ENCODE results near the gene MYCN.
"Not testable (repeated sequence)": the region's sequence is repeated elsewhere in the genome, so short reads cannot be mapped to it uniquely, and the experiment has no call there.

Gene MYCN

GRCh38 chr2:15963109-15963976 is 23.0 kb downstream of the MYCN start:
- DNase-seq = not testable (repeated sequence)

- no peak for DNase-seq
Measured at GRCh38 chr2:15963977-15964670, 23.8 kb downstream of the MYCN start.

GRCh38 chr2:15964936-15965563 is 24.7 kb downstream of the MYCN start:
- no peak for DNase-seq

GRCh38 chr2:15965564-15966019 is 25.2 kb downstream of the MYCN start:
- DNase-seq = no peak

GRCh38 chr2:15967415-15968279 is 27.3 kb downstream of the MYCN start:
- DNase-seq = no peak

- no peak for DNase-seq
Measured at GRCh38 chr2:15968280-15969178, 28.2 kb downstream of the MYCN start.

GRCh38 chr2:15969214-15969613 is 28.9 kb downstream of the MYCN start:
- no peak for DNase-seq

GRCh38 chr2:15970701-15971100 is 30.4 kb downstream of the MYCN start:
- no peak for DNase-seq

- no peak for DNase-seq
Measured at GRCh38 chr2:15971351-15971750, 31.0 kb downstream of the MYCN start.

- no peak for DNase-seq
Measured at GRCh38 chr2:15971831-15972522, 31.6 kb downstream of the MYCN start.

- no peak for DNase-seq
Measured at GRCh38 chr2:15973481-15974401, 33.4 kb downstream of the MYCN start.

- no peak for DNase-seq
Measured at GRCh38 chr2:15974565-15975260, 34.4 kb downstream of the MYCN start.

GRCh38 chr2:15975261-15975600 is 34.9 kb downstream of the MYCN start:
- no peak for DNase-seq

- DNase-seq = no peak
Measured at GRCh38 chr2:15975676-15976075, 35.3 kb downstream of the MYCN start.

GRCh38 chr2:15976354-15976753 is 36.0 kb downstream of the MYCN start:
- DNase-seq = no peak

- DNase-seq = no peak
Measured at GRCh38 chr2:15979051-15979758, 38.9 kb downstream of the MYCN start.

- DNase-seq = no peak
Measured at GRCh38 chr2:15979759-15980604, 39.6 kb downstream of the MYCN start.
